Measurements from ENCODE around the gene CCL17.

- no peak for TF ChIP-seq CTCF (IDR thresholded peaks at IDR 0.05)
- no peak for TF ChIP-seq POLR2A (IDR thresholded peaks at IDR 0.05)
These were observed 40.1 kb downstream of the CCL17 start for GRCh38 chr16:57444711-57445110.
